DMS114 treated with DMSO at 0.1 percent for 48 hours (cell line): ENCODE data around the gene GKAP1.
"Not testable (repeated sequence)": the region's sequence is repeated elsewhere in the genome, so short reads cannot be mapped to it uniquely, and the experiment has no call there.

ENCODE experiments used
- DNase-seq: peaks from one replicate; lab custom pipeline; 2025; ENCODE audit not compliant: unreplicated experiment; lab: John Stamatoyannopoulos, UW

The GKAP1 gene

DNA sequence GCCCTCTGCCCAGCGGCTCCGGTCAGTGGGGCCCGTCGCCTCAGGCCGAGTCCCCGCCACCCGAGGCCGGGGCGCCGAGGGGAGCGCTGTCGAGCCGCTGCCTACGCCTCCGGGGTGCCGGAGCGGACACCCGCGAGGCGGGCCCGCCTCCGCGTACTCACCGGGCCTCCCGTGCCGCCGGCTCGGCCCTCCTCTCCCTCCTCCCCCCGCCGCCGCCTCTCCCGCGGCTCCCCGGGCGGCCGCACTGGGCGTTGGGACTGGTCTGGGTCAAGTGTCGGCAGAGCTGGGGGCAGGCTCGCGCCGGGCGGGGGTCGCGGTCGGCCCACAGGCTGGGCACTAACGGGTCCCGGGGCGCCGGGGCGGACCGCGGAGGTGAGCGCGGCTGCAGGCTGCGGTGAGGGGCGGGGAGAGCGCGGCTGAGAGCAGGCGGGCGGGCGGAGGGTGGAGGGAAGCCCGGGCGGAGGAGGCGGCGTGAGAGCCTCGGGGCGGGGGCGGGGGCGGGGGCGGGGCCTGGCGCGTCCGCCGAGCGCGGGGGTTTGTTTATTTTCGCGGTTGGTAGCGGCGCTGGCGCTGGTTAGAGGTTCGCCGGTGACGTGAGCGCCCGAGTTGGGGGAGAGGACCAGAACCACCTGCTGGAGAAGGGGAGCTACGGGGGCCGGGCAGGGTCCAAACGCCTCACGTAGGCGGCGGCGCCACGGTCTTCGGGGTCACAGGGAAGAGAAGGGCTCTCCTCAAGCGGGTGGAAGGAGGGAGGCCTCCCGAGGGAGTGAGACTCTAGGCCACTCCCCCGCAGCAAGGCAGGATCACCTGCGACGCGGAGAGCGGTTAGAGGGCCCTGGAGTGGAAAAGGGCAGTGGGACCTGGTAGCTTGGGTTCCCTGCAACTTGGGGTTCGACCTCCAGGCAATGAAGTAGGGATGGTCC is at the start of gene GKAP1:
TSS of gene GKAP1 (minus strand) at position 414 of the 923 bp plus-strand sequence. CDS start 11,252 bp downstream, outside the sequence.
- peak; percentile 21 for DNase-seq

DNA sequence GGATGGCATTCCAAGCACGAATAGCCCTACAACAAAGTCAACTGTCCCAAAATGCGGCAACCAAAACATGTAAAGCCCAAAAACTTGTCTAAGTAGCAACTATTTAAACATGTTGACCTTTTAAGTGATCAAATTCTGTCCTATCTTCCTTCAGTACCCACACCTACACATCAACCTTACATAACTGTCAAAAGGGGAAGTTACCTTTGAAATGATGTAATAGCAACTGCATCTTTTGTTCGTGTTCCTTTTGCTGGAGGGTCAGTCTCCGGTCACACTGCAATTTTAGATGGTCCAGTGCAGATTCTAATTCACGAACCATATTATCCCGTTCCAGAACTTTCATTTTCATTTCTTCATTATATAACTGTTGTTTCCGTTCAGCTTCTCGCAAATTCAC is 32.3 kb upstream of the GKAP1 start:
- not testable (repeated sequence) for DNase-seq

DNA sequence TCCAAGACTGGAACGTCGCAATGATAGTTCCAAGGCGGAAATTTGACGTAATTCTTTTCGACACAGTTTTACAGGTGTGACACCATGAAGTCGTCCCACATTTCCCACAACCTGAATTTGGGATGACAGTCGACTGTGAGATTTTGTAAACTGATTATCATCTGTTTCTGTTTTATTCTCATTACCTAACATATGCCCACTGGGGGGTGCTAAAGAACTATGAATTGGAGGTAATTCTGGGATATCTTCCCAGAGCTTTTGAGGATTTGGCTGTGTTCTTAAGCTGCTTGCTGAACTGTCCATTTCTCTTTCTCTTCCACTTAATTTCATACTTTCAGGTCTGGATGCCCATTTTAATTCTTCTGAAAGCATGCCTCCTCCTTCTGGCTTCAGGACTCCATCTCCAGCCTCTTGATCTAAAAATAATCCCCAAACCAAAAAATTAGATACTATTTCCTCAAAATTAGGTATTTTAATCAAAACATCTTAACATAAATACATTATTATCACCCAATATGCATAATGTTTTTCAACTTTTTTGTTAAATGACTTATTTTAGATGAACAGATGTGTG is 19.6 kb upstream of the GKAP1 start:
- DNase-seq = not testable (repeated sequence)

DNA sequence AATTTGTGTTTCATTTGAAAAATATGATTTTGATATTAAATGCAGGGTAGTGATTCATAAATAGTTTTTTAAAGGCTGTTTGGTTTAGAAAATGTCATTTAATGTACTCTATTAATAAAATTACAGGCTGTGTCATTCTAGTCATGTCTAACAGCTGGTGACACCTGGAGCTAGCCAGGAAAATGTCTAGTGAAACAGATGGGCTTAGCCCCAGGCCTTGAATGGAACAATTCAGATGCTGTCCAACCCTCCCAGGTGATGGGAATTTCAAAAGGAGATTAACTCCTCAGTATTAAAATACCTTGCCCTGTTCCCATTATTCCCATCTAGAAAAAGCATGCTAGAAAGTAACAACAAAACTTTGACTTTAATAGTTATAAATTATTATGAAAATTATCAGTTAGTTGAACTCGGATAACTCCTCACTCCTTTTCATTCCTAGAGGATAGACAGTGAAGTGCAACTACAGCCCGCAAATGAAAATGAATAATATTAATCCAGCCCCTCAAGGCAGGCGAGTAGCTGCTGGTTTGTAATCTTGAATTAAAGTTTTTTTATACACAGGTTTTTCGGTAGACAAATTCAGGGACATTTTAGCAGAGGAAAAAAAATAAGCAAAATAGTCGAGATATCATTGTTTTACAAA is 13.0 kb upstream of the GKAP1 start:
- not testable (repeated sequence) for DNase-seq

DNA sequence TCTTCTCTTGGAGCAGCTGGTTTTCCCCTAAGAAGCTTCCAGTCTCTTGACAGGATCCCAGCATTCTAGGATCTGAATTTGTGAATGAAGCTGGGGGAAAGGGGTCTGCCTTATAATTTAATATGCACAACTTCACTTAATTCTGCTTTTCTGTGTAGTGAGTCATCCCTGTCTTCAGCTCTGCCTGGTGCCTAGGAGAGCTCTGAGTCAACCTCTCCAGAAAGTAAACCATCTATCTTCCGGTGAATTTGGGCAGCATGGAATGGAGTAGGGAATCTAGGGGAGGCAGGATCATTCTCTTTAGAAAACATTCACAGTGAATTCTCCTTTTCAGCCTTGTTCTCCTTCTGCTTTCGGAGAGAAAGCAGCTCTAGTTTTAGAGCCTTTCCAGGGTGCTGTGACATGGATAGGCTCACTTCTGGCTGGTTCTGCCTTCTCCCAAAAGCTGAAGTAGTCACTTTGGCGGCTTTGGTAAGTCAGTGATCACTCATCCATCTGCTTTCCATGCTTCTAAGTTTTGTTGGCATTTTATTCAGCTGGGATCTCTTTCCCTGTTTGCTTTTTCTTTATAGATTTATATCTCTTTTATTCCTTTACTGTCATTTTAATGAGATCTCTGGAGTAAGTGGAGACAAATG is 7.5 kb upstream of the GKAP1 start:
- DNase-seq = not testable (repeated sequence)

DNA sequence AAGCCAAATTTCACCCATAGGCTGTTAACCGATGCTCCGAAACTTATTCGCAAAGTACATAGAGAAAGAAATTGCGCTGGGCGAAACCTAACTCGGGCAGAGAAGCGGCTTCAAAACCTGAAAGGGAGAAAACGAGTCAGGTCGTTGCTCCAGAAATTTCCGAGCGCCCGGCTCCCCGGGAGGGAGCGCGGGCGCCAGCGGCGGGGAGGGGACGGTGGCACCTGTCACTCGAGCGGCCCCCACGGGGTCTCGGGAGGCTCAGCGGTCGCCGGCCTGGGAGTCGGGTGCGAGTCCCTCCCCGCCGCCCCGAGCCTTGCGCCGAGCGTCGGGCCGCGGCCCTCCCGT is 586 bp downstream of the GKAP1 start:
- DNase-seq = not testable (repeated sequence)

DNA sequence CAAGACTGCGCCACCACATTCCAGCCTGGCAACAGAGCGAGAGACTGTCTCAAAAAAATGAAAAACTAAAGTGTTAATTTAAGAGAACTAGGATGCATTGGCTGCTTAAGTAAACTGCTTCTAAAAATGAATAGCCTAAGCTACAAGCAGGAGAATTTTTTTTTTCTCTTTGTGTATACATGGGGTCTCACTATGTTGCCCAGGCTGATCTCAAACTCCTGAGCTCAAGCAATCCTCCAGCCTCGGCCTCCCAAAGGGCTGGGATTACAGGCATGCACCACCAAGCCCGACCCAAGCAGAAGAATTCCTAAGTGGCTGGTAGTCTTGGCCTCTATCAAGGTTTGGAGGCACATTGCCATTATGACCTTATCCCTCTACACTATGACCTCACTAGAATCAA is 2.4 kb downstream of the GKAP1 start:
- not testable (repeated sequence) for DNase-seq

DNA sequence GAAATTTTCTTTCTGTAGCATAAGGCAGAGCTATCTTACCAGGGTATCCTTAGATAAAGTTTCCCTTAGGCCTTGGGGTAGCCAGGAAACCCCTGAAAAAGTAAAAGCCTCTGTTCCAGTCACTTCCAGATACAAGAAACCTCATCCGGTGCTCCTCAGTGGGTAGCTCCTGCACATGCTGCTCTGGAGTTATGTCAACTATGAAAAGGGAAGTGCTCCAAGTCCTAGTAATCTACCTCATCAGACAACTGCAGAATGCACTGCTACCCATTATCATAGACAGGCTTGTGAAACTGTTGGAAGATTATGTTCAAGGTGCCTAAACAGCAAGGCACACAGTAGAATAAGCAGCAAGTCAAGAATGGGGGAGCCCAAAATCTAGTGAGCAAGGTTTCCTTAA is 8.4 kb downstream of the GKAP1 start:
- not testable (repeated sequence) for DNase-seq

DNA sequence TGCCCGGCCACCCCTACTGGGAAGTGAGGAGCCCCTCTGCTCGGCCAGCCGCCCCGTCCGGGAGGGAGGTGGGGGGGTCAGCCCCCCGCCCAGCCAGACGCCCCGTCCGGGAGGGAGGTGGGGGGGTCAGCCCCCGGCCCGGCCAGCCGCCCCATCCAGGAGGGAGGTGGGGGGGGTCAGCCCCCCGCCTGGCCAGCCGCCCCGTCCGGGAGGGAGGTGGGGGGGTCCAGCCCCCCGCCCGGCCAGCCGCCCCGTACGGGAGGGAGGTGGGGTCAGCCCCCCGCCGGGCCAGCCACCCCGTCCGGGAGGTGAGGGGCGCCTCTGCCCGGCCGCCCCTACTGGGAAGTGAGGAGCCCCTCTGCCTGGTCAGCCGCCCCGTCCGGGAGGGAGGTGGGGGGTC is 13.1 kb downstream of the GKAP1 start:
- not testable (repeated sequence) for DNase-seq

DNA sequence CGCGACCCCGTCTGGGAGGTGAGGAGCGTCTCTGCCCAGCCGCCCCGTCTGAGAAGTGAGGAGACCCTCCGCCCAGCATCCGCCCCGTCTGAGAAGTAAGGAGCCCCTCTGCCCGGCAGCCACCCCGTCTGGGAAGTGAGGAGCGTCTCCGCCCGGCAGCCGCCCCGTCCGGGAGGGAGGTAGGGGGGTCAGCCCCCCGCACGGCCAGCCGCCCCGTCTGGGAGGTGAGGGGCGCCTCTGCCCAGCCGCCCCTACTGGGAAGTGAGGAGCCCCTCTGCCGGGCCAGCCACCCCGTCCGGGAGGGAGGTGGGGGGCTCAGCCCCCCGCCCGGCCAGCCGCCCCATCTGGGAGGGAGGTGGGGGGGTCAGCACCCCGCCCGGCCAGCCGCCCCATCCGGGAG is 13.6 kb downstream of the GKAP1 start:
- DNase-seq = not testable (repeated sequence)

DNA sequence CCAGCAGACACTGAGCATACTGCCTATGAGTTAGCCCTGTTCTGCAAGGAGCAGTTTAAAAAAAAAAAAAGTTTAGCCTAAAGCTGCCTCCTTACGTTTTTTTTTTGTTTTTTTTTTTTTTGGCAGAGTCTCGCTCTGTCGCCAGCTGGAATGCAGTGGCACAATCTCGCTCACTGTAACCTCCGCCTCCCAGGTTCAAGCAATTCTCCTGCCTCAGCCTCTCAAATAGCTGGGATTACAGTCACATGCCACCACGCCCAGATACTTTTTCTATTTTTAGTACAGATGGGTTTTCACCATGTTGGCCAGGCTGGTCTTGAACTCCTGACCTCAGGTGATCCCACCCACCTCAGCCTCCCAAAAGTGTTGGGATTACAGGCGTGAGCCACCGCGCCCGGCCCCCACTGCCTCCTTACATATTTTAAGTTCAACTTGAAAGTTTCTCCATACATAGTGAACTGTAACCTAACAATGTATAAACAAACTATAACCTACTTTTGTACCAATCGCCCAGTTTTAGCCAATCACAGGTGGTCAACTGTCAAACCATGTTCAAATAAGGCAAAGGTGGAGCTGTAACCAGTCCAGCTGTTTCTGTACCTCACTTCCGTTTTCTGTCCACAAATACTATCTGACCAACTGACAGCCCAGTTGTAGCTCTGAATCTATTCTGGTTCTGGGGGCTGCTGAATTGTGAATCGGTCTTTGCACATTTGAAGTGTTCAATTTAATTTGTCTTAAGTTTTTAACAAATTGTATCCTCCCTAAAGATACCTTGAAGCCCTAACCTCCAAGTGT is 17.1 kb downstream of the GKAP1 start:
- DNase-seq = no peak

DNA sequence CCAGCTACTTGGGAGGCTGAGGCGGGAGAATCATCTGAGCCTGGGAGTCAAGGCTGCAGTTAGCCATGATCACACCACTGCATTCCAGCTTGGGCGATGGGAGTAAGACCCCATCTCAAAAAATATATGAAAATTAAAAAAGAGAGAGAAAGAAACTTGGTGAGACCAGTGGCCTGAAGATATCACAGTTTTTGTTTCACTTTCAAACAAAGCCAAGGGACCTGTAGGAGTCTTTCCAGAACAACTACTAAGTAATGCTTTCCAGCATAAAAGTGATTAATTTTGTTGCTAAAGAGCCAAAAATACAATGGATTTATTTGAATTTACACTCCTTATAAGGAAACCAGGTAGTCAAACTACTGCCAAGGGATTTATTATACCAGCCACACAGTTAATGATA is 23.5 kb downstream of the GKAP1 start:
- no peak for DNase-seq

DNA sequence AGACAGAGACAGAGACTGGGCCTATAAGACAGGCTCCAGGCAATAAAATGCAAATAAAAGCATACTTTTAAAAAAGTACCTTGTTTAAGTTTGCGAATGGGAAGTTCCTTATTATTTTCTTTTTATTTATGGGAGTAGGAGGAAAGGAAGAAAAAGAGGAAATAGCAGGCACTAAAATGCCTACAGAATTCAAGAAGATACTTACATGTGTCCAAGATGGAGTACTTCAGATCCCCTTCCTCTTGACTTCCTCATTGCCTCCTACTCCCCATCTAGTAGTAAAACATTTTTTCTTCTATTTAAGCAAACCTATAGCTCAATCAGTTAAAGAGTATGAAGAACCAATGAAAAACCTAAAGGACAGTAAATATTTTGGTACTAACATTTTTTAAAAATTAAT is 24.8 kb downstream of the GKAP1 start:
- DNase-seq = no peak

DNA sequence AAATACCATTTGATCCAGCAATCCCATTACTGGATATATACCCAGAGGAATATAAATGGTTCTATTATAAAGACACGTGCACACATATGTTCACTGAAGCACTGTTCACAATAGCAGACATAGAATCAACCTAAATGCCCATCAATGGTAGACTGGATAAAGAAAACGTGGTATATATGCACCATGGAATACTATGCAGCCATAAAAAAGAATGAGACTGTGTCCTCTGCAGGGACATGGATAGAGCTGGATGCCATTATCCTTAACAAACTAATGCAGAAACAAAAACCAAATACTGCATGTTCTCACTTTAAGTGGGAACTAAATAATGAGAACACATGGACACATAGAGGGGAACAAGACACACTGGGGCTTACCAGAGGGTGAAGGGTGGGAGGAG is 39.4 kb downstream of the GKAP1 start:
- no peak for DNase-seq

DNA sequence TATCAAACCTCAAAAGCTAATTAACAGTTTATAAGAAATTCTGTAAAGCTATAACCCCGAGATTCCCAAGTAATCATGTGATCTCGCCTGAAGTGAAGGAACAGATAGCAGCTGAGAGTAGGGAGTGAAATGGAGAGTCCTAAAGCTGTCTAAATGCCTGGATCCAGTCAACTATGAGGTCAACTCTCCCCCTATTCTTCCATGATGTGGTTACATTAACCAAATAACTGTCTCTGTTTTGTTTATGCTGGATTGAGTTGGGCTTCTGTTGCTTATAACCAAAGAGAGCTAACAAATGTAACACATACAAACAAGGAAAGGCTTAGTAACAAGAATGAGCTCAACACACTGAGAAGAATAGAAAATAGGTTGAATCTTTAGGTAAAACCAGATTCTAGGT is 41.6 kb downstream of the GKAP1 start:
- DNase-seq = no peak

DNA sequence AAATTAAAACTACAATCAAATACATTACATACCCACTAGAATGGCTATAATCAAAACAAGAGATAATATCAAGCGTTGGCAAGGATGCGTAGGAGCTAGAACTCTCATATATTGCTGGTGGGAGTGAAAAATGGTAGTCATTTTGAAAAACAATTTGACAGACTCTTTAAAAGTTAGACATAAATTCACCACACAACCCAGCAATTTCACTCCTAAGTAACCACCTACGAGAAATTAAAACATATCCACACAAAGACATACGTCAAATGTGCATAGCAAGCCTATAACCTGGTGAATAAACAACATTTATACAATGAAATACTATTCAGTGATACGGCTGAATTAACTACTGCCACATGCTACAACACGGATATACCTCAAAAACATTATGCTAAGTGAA is 44.7 kb downstream of the GKAP1 start:
- DNase-seq = no peak

DNA sequence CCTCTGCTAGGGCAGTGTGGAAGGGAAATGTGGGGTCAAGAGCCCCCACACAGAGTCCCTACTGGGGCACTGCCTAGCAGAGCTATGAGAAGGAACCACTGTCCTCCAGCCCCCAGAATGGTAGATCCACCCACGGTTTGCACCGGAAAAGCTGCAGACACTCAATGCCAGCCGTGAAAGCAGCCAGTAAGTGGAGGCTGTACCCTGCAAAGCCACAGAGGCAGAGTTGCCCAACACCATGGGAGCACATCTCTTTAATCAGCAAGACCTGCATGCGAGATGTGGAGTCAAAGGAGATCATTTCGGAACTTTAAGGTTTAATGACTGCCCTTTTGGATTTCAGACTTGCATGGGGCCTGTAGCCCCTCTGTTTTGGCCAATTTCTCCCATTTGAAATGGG is 52.2 kb downstream of the GKAP1 start:
- no peak for DNase-seq

DNA sequence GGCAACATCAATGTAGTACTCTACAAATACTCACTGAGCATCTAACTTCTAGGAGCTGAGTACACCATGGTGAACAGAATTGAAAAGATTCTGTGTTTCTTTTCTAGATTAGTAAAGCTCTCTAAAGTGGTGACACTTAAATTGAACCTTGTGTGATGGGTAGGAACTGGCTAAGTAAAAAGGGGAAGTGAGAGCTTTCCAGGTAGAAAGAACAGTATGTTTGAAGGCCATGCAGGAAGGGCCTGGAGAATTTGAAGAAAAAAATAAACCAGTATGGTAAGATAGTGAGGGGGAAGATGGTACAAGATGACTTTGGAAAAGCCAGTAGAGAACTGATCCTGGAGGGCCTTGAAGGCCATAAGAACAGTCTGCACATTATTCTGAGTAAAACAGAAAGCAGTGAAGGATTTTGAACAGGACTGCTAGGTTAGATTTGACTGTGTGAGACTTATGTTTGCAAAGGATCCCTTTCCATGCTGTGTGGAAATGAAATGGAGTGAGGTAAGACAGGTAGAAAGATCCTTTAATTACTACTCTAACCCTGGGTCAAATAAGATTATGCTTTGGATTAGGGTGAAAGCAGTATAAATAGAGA is 63.1 kb downstream of the GKAP1 start:
- DNase-seq = no peak

DNA sequence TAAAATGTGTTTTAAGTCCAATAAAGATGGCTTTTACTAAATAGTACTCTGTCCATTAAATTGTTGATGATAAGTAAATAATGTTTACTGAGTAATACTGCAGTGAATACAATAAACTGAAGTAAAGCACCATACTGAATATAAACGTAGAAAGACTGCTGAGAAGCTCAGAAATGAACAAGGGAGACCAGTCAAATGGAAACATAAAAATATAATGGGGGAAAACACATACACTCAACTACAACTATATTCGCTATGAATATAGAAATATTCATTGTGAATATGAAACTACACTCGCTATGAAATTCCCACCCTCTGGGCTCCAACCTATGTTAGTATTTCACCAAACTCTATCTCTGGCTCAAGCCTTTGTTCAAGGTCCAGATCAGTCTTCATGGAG is 67.9 kb downstream of the GKAP1 start:
- no peak for DNase-seq

DNA sequence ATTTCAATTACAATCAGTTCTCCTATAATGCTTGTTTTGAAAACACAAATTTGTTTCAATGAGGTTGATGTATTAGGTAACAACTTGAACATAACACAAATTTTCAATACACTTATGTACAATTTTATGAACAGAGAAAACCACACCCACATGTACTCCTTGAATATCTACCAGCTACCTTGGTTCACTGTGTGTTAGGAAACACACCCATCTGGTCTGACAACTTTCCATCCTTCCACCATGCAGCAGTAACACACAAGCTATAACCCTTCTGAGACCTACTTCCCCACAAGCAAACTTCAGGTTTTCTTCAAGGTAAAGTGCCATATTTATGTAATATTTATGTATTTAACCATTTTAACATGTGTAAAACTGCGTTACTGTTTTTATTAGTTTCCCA is 73.4 kb downstream of the GKAP1 start:
- DNase-seq = no peak
